Inflammatory macrophage treated with lipopolysaccharide for 1 hour (primary cell): ENCODE results near the gene MYBPHL.
A peak's percentile ranks its signal among the peaks of the same experiment; 100 is the strongest.

Source experiments
- DNase-seq, 2 donors: peaks; one replicate each; pipeline ENCODE4 v3.0.0-alpha.2; 2020 to 2022

The MYBPHL gene

GRCh38 chr1:109279615-109280278 lies 27.1 kb downstream of the MYBPHL start:
- DNase-seq: no peak

GRCh38 chr1:109277434-109278204 lies 29.2 kb downstream of the MYBPHL start:
- DNase-seq: peak; percentile 62 to 86

GRCh38 chr1:109275706-109276345 lies 31.0 kb downstream of the MYBPHL start:
- DNase-seq: no peak

- DNase-seq: peak in 1 of 2 donors; percentile 16
Measured at GRCh38 chr1:109274533-109275476, 32.0 kb downstream of the MYBPHL start.

- DNase-seq: no peak
Measured at GRCh38 chr1:109273570-109274288, 33.1 kb downstream of the MYBPHL start.

- no peak for DNase-seq
Measured at GRCh38 chr1:109272831-109273547, 33.8 kb downstream of the MYBPHL start.

GRCh38 chr1:109272021-109272799 lies 34.6 kb downstream of the MYBPHL start:
- DNase-seq: no peak

- DNase-seq: no peak
Measured at GRCh38 chr1:109271458-109271857, 35.4 kb downstream of the MYBPHL start.

- DNase-seq: no peak
Measured at GRCh38 chr1:109270623-109271317, 36.0 kb downstream of the MYBPHL start.

GRCh38 chr1:109269981-109270622 lies 36.7 kb downstream of the MYBPHL start:
- DNase-seq: no peak

GRCh38 chr1:109269212-109269980 lies 37.4 kb downstream of the MYBPHL start:
- DNase-seq: no peak

- no peak for DNase-seq
Measured at GRCh38 chr1:109268431-109269211, 38.2 kb downstream of the MYBPHL start.

- DNase-seq: no peak
Measured at GRCh38 chr1:109267743-109268300, 39.0 kb downstream of the MYBPHL start.

GRCh38 chr1:109266965-109267364 lies 39.8 kb downstream of the MYBPHL start:
- no peak for DNase-seq

- no peak for DNase-seq
Measured at GRCh38 chr1:109265741-109266330, 41.0 kb downstream of the MYBPHL start.

- DNase-seq: no peak
Measured at GRCh38 chr1:109265016-109265415, 41.8 kb downstream of the MYBPHL start.

GRCh38 chr1:109264379-109264755 lies 42.4 kb downstream of the MYBPHL start:
- no peak for DNase-seq
